HG03025 (cell line): ENCODE data around the gene C3orf52.

Experiments used
- ATAC-seq: cut with Tn5 transposase; IDR thresholded peaks from one replicate; pipeline ENCODE4 v1.9.1; 2021; ENCODE audit warnings: mild to moderate bottlenecking, moderate library complexity; ENCODE audit not compliant: unreplicated experiment, low FRiP score

C3orf52 gene

DNA sequence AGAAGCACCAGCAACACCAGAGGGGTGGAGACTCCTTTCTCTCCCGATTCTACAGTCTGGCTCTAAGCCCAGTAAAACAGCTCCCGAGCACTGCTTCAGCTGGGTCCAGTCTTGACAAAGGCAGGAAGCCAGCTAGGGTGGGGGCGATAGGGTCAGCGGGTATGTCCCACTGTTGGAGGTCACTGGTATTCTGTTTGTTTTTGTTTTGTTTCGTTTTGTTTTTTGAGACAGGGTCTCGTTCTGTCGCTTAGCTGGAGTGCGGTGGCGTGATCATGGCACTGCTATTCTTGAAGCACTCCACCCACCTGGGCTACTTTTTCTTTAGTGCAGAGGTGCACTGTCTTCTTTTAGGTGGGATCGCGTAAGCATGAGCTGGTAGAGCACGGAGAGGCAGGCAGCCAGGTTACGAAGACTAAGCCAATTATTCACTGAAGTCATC, 30.6 kb downstream of the C3orf52 start:
- no peak for ATAC-seq

DNA sequence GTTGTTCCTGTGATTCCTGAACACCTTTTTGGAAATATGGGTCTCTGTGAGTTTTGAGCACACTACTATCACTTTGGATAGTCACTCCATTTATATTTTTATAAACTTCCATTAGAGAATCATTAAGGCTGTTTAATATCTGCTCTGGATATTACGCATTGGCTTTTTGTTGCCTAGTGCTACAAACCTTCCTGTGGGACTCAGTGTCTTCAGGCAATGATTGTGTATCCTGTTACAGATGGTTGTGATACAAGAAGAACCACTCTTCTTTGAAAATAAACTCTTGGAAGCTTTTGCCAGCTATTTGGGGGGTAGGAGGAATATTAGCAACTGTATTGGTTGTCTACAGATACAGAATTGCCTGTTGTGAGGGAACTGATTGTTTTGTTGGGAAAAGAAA, 31.2 kb downstream of the C3orf52 start:
- no peak for ATAC-seq

DNA sequence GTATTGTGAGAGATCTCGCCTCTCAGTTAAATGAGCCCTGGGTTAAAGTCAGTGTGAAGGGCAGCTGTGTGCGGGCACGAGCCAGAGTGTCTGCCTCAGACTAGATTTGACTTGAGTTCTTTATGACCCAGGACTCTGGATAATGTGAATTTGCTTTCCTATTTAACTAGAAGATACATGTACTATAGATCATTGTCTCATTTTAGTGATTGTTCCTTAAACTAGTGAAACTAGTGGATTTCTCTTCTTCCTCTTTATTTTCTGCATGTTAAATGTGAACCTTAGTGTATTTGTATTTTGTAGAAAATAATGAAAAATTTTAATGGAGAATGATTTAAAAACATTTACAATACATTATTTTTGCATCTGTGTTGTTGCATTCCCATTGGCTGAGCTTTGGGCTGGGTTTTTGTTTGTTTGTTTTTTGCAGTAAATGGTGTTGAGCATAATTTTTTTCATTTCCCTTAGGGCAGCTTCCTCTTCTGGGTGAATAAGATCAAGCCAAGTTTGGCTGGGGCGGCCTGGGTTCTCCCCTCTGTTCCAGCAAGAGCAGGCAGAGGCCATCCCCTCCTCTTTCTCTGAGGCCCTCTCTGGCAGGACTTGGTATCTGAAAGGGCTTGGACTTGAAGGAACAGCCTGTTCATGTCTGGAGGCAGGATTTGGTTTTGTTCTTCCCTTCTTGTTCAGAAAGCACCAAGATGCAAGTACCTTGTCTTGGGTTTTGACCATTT, 31.8 kb downstream of the C3orf52 start:
- no peak for ATAC-seq

DNA sequence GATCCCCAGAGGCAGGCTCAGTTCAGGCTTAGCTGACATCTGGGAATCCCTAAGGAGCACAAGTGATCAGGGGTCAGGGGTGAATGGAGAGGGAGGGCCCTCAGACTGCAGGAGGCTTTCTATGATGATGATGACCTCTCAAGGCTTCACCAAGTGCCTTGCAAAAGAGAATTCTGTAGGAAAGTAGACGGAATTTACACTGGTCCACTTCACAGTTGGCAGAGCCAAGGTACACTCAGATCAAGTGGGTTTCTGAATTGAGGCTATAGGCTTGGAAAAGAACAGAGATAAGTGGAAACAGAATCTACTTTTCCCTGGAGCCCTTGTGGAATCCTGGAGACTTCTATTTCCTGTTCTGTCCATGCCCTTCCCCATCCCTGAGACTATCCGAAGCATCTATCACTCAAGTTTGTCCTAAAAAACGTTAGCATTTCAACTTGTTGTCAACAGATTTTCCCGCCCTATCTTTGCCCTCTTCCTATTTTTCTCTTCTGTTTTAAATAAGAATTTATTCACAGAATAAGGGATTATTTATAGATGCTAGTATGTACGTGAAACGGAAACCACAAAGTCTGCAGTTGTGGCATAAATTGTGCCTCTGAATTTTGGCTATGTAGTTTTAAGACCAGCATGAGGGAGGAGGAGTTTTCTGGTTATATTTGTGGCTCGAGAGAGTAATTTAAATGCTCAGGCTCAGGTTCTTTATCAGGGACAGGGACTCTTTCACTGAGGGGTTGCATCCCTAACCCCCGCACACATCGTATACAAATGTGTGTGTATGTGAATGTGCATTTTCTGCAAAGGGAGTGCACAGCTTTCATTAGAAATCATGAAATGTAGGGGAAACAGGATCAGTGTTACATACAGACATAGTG, 34.0 kb downstream of the C3orf52 start:
- no peak for ATAC-seq

DNA sequence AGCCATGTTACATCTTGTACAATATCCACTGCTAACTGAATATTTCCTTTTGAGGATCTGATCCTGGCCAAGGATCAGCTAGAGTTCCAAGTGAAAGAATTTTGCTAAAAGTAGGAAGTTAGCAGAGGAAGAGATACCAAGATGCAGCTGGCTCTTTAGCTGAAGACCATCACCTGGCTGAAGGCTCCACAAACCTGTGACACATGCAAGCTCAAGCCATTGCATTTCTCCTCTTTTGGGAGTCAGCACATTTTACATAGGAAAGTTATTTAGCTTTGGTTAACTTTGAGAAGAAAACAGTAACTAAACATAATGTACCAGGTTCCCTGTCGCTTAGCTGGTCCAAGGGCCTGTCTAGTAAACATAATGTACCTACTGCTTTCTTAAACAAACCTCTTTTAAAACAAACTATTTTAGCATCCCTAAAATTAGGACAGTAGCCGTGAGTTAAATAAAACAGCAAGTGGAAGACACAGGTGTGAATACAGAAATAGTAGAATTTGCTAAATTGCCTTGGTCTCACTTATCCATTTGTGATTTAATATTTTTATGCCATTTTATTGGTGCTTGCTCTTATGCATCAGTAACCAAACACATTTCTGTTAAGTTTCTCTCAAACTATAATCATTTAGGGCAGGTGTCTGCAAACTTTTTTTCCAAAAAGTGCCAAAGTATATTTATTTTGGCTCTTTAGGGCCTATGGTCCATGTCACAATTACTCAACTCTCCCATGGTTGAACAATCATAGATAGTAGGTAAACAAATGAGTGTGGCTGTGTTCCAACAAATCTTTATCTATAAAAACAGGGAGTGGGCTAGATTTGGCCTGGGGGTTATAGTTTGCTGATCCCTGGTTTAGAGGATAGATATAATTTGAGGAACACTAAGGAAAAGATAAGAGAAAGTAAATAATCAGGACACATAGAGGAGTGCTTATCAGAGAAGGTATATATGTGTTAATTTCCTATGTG, 35.7 kb downstream of the C3orf52 start:
- no peak for ATAC-seq

DNA sequence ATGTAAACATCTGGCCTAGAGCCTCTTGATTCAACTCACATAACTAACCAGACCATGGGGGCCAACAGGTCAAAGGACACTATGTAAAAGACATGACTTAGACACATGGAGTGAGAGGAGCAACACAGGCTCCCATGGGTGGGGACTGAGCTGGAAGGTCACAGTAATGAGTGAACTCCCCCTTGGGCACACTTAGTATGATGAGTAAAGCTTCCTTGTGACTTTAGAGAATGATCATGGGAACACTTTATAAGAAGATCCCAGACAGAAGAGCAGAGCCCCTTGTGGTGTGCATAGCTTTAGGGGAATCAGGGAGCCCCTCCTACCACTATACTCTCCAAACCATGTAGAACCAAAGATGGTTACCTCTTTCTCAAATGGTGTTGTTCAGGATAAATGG, 36.7 kb downstream of the C3orf52 start:
- no peak for ATAC-seq

- no peak for ATAC-seq
Observed at GRCh38 chr3:112123548-112123947, 37.4 kb downstream of the C3orf52 start.

GRCh38 chr3:112124907-112125607, 38.9 kb downstream of the C3orf52 start:
- ATAC-seq, result no peak

DNA sequence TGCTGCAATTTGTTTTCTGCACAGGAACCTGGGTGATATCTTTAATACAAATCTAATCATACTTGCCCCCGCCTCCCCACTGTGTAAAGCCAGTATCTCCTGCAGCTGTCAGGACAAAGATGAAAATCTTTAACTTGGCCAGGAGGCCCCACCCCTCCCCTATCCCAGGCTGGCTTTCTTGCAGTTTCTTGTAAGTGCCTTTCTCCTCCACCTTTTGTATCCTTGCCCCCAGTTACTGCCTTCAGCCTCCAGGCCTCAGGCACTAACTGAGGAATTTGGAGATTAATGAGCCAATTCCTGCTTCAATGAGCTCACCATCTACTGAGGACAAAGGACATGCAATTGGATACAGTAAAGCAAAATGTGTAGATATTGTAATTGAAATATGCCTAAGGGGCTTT, 40.3 kb downstream of the C3orf52 start:
- no peak for ATAC-seq

- ATAC-seq, result no peak
Observed at GRCh38 chr3:112127522-112128494, 41.6 kb downstream of the C3orf52 start.

DNA sequence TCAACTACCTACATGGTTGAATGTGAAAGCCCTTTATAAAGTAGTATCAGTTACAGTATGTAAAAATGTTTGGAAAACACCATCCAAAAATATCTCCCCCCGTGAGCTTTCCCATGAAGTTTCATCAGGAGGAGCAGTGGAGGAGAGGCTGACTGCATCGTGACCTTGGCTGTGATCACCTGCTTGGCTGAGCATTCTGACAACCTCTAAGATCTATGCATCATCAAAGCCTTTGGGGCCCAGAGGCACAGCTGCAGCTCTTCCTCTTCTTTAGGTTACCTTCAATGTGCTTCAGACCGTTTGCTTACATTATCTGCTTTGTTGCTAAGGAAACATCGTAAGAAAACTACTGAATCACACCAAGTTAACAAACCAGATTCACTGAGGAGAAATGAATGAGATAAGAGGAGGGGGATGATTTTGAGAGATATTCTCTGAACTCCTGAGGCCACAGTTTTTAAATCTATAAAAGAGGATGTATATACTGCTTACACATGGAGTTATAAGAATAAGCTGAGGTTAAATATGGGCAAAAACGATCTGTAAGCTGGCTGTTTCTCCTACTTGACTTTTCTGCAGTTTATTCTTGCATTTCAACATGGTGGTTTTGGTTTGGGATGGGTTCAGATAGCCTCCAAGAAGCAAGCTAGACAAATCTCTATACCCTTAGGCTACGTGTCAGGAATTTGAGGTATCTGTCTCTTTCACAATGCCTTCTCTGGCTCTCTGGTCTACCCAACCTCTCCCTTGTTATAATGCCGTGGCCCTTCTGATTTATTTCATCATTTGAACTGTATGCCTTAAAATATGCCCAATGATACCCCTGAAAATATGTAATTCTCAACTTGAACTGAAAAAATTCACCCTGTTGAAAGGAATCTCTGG, 42.9 kb downstream of the C3orf52 start:
- peak; percentile 54 for ATAC-seq

DNA sequence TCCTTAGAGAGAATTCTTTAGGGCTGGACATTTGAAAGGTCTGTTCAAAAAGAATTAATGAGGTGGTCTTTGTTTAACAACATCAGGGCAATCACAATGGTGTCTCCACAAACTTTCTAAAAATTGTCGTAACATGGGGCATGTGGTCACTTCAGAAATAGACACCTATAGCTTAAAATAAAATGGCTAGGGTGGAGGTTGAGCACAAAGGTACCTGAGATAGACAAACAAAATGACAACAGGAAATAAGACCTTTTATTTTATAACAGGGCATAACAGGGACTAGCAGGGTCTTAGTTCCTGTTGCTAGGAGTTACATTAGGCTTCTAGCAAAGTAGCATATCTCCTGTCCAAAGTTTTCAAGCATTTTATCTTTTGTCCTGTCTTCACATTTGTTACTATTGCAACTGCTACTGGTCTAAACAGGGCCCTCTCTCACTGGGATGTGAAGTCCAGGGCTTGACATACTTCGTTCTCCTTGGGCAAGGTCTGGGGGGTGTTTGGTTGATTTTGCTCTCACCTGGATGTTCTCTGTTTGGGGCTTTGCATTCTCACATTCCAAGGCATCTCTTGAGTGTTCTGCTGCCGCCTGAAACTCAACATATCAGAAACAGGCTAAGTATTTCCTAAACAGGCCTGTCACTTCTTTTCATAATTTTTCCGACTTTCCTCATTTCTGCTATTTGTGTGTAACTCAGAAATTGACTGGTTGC, 43.9 kb downstream of the C3orf52 start:
- ATAC-seq, result no peak

DNA sequence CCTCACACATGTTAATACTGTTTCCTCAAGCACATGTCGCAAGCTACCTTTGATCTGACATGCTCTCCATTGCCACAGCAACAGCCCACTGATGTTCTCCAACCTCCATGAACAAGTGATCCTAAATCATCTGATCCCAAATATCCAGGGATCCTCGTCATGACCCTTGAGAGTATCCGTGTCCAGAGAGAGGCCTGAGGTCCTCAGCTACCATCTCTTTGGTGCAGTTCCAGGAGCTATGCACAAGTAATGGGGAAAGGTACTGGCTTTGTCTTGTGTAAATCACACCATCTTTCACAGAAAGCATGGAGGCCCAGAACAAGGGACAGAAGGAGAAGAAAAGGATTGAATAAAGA, 44.4 kb downstream of the C3orf52 start:
- no peak for ATAC-seq

DNA sequence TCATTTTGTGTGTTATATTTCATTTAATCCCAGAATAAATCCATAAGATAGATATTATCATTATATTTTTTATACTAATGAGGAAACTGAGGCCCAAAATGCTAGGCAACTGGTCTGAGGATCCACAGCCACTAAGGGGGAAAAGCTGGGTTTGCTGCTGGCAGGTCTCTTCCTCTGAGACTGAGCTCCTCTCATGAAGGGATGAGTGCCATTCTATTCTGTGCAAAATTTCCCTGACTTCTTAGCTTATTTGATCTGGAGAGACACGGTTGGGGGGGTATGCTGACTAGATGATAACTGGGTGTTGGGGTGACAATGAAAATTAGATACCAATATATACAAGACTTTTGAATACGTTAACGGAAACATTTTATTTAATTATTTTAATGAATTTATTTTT, 44.9 kb downstream of the C3orf52 start:
- ATAC-seq, result no peak

DNA sequence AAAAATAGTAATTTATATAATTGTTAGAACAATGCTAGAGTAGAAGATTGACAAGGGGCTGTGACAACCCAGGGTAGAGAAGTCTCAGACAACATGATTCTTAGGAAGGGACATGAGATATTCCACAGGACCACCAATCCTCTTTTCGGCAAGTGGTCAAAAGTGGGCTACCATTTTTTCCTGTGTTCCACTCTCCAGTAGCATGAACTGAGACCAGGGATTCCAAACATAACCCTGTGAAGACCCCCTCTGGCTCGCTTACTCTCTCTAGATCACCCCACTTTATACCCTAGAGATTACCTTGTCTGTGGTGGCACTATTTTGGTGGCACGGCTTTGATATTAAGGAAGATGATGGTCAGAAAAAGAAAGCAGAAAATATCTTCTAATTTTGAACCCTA, 45.9 kb downstream of the C3orf52 start:
- ATAC-seq, result no peak

GRCh38 chr3:112132554-112132953, 46.4 kb downstream of the C3orf52 start:
- peak; percentile 1 for ATAC-seq

- ATAC-seq, result peak; percentile 56
Observed at GRCh38 chr3:112132975-112133448, 46.8 kb downstream of the C3orf52 start, which contains the start of gene GCSAM. Gene GCSAM (minus strand): TSS chr3:112133248. CDS start chr3:112133120, 128 bp downstream.
